HepG2 (cell line): Measurements from ENCODE around the gene CFL1. TPM values are rescaled to one million over a fixed set of nuclear protein-coding genes. Genes with fewer than 3 reads are reported as not detected.

Experiments
- CAMTA2 ChIP-seq: sonication (generic); formaldehyde crosslinking; IDR thresholded peaks from 2 replicates; pipeline ENCODE4 v1.4.0; 2020; ENCODE audit warnings: mild to moderate bottlenecking, missing genetic modification reagents, borderline replicate concordance
- ESRRA ChIP-seq: sonication (generic); formaldehyde crosslinking; IDR thresholded peaks from 2 replicates; pipeline ENCODE4 v1.5.1; 2020; ENCODE audit warnings: mild to moderate bottlenecking, low read depth, missing genetic modification reagents
- ETV5 ChIP-seq: IDR thresholded peaks from 2 replicates; pipeline ENCODE4 v1.6.1; 2018; ENCODE audit warnings: missing biosample characterization, missing genetic modification reagents, inconsistent platforms, borderline replicate concordance
- FOXA3 ChIP-seq: IDR thresholded peaks from 2 replicates; pipeline ENCODE4 v1.6.1; 2016; ENCODE audit warnings: missing genetic modification reagents, missing compliant biosample characterization
- GATAD1 ChIP-seq: IDR thresholded peaks from 2 replicates; pipeline ENCODE4 v1.6.1; 2016; ENCODE audit warnings: missing genetic modification reagents, missing compliant biosample characterization
- HDAC6 ChIP-seq: fragments of 200-600 bp; sonication (generic); IDR thresholded peaks from 2 replicates; pipeline ENCODE4 v1.7.0; 2017; ENCODE audit warnings: mild to moderate bottlenecking, antibody characterized with exemption, low read length, low read depth
- HNF4G ChIP-seq, 2 experiments: sonication (generic) in 1 of 2; formaldehyde crosslinking in 1 of 2; IDR thresholded peaks; 2 replicates each; pipeline versions ENCODE4 v1.4.0 to v1.6.1; 2011 to 2020; ENCODE audit warnings: borderline replicate concordance in 2 of 2, low read depth in 2 of 2, mild to moderate bottlenecking in 2 of 2, low read length in 1 of 2, missing genetic modification reagents in 1 of 2, moderate library complexity in 1 of 2
- KDM5B ChIP-seq: sonication (generic); formaldehyde crosslinking; IDR thresholded peaks from 2 replicates; pipeline ENCODE4 v1.4.0; 2020; ENCODE audit warnings: missing genetic modification reagents, mild to moderate bottlenecking, borderline replicate concordance
- KLF12 ChIP-seq: sonication (generic); formaldehyde crosslinking; IDR thresholded peaks from 2 replicates; pipeline ENCODE4 v1.4.0; 2020; ENCODE audit warnings: missing genetic modification reagents, borderline replicate concordance
- NCOA2 ChIP-seq: sonication (generic); formaldehyde crosslinking; IDR thresholded peaks from 2 replicates; pipeline ENCODE4 v1.8.0; 2022; ENCODE audit warnings: inconsistent platforms
- NCOA5 ChIP-seq: sonication (generic); formaldehyde crosslinking; IDR thresholded peaks from 2 replicates; pipeline ENCODE4 v1.4.0; 2020; ENCODE audit warnings: missing genetic modification reagents
- PLRG1 ChIP-seq: fragments of 450-650 bp; conservative IDR thresholded peaks from 2 replicates; pipeline ENCODE4 v1.6.1; 2016
- SIN3A ChIP-seq: IDR thresholded peaks from 2 replicates; pipeline ENCODE4 v1.6.1; 2011; ENCODE audit warnings: low read depth, mild to moderate bottlenecking, control low read depth, low read length, borderline replicate concordance
- SKI ChIP-seq: fragments of 450-650 bp; IDR thresholded peaks from one replicate; pipeline ENCODE4 v1.6.1; 2018; ENCODE audit warnings: mild to moderate bottlenecking; ENCODE audit not compliant: partially characterized antibody
- THAP11 ChIP-seq: IDR thresholded peaks from 2 replicates; pipeline ENCODE4 v1.6.1; 2016; ENCODE audit warnings: missing biosample characterization, missing genetic modification reagents
- ZBTB20 ChIP-seq: sonication (generic); formaldehyde crosslinking; IDR thresholded peaks from 2 replicates; pipeline ENCODE4 v1.8.1; 2023; ENCODE audit warnings: missing genetic modification reagents, low read depth, mild to moderate bottlenecking, borderline replicate concordance
- ZFP36 ChIP-seq: fragments of 150-350 bp; IDR thresholded peaks from 2 replicates; pipeline ENCODE4 v1.6.1; 2018; ENCODE audit warnings: borderline replicate concordance, low read length, low read depth; ENCODE audit not compliant: partially characterized antibody
- ZIK1 ChIP-seq: sonication (generic); formaldehyde crosslinking; IDR thresholded peaks from 2 replicates; pipeline ENCODE4 v1.5.0; 2020; ENCODE audit warnings: mild to moderate bottlenecking, low read depth, missing genetic modification reagents, borderline replicate concordance
- ZMYM4 ChIP-seq: sonication (generic); formaldehyde crosslinking; IDR thresholded peaks from 2 replicates; pipeline ENCODE4 v1.8.1; 2023; ENCODE audit warnings: mild to moderate bottlenecking, missing genetic modification reagents
- ZNF205 ChIP-seq: IDR thresholded peaks from 2 replicates; pipeline ENCODE4 v1.6.1; 2018; ENCODE audit warnings: missing biosample characterization, missing genetic modification reagents
- ZNF562 ChIP-seq: sonication (generic); formaldehyde crosslinking; IDR thresholded peaks from 2 replicates; pipeline ENCODE4 v1.8.0; 2022; ENCODE audit warnings: missing genetic modification reagents, borderline replicate concordance
- ZNF598 ChIP-seq: sonication (generic); formaldehyde crosslinking; IDR thresholded peaks from 2 replicates; pipeline ENCODE4 v1.5.1; 2020; ENCODE audit warnings: mild to moderate bottlenecking, missing genetic modification reagents, borderline replicate concordance
- polyA plus RNA-seq, 8 experiments: library from polyadenylated mRNA; depleted of rRNA in 3 of 8; stranded (reverse) in 7 of 8; unstranded in 1 of 8; fragments of >200 nt; fragmentation: Illumina TruSeq in 4 of 8; extraction: Trizol in 4 of 8; gene quantifications; 2 replicates each; pipeline versions ENCODE4 v1.2.1 to v1.2.3, GENCODE V29; 2011 to 2016; ENCODE audit warnings: low read depth in 4 of 8, missing spikeins in 1 of 8, mixed read lengths in 1 of 8; ENCODE audit not compliant: insufficient read depth in 1 of 8
- total RNA-seq, 5 experiments: library from RNA; depleted of rRNA; stranded (reverse); fragments of >200 nt; fragmentation: Illumina TruSeq; extraction: Trizol; gene quantifications; 2 replicates each; pipeline ENCODE4 v1.2.3, GENCODE V29; 2016; ENCODE audit warnings: low read depth in 1 of 5
- TF ChIP-seq, protein P1 (sequence below): sonication (generic); formaldehyde crosslinking; IDR thresholded peaks from 2 replicates; pipeline ENCODE4 v1.8.1; 2023; ENCODE audit warnings: missing genetic modification reagents, mild to moderate bottlenecking, borderline replicate concordance
- TF ChIP-seq, protein P2 (sequence below): sonication (generic); formaldehyde crosslinking; IDR thresholded peaks from 2 replicates; pipeline ENCODE4 v1.5.1; 2020; ENCODE audit warnings: mild to moderate bottlenecking, missing genetic modification reagents, moderate library complexity

The CFL1 gene
- total and polyA plus RNA-seq, 2 of the 13 experiments (the other 11 are each of a cell fraction or from before 2014, with no cell fraction given) = 379 to 383 TPM

DNA sequence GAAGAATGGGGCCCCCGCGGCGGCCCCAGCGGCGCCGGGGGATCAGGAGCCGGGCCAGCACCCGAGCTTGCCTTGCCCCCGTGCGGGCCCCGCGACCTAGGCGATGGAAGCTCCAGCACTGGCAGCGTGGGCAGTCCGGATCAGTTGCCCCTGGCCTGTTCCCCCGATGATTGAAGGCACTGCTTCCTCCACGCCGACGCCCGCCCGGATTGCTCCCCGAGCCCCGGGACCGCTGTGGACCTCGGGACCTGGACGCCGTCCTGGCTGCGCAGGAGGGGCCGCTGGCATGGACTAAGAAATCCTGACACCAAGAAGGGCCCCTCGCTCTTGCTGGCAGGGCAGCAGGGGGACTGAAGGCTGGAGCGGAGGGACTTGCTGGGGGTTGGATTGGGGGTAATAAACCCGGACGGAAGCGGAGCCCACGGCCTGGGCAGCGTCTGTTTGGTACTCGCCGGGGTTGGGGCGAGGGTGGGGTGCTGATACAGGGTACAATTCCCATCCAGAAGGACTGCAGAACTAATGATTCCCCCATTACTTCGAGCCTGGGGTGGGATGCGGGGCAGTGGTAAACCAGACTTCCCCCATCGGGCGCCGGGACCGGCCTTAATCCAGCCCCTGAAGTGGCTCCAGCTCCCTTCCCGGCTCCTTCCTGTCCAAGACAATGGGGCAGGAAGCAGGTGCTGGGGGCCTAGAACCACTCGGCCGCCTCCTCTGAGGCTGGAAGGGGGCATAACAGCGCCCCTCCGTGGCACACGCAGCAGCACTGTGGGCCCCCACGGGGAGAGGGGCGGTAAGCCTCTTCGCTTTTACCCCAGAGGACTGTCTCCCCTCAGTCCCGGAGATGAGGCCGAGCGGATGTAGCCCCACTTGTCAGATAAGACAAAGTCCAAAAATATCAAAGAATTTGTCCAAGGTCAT is 33.5 kb upstream of the CFL1 start (continued):
- TF ChIP-seq KLF12 (0 out of 2 replicates have a peak, but pooled peaks have one; percentile 55), ZIK1 (CRISPR knock-in tag) (0 out of 2 replicates have a peak, but pooled peaks have one; percentile 26), HNF4G (IDR thresholded peaks at IDR 0.05; ENCODE audit: borderline replicate concordance, low read depth, low read length) (peak; percentile 51; the same call in 1 of the 2 replicates), HNF4G (CRISPR knock-in tag; IDR thresholded peaks at IDR 0.05; ENCODE audit: borderline replicate concordance, low read depth) (no peak), ETV5 (CRISPR knock-in tag) (peak; percentile 89), SIN3A (peak; percentile 69), CAMTA2 (CRISPR knock-in tag) (no peak), ZFP36 (peak; percentile 20), ZNF205 (CRISPR knock-in tag) (peak; percentile 34), SKI (peak; percentile 36), THAP11 (CRISPR knock-in tag) (peak; percentile 70), ESRRA (peak; percentile 80), GATAD1 (CRISPR knock-in tag) (peak; percentile 60; the same call in 1 of the 2 replicates), HDAC6 (no peak), ZMYM4 (CRISPR knock-in tag) (0 out of 2 replicates have a peak, but pooled peaks have one; percentile 24), ZNF598 (no peak), KDM5B (CRISPR knock-in tag) (peak; percentile 56; the same call in 1 of the 2 replicates), ZNF562 (CRISPR knock-in tag) (no peak), ZBTB20 (CRISPR knock-in tag) (0 out of 2 replicates have a peak, but pooled peaks have one; percentile 24), NCOA5 (CRISPR knock-in tag) (0 out of 2 replicates have a peak, but pooled peaks have one; percentile 54), PLRG1 (no peak), FOXA3 (CRISPR knock-in tag) (peak; percentile 36), NCOA2 (CRISPR knock-in tag) (0 out of 2 replicates have a peak, but pooled peaks have one; percentile 40)
- TF ChIP-seq, protein P1, sequence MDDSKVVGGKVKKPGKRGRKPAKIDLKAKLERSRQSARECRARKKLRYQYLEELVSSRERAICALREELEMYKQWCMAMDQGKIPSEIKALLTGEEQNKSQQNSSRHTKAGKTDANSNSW (CRISPR knock-in tag) = peak; percentile 45; the same call in 1 of the 2 replicates
- TF ChIP-seq, protein P2, sequence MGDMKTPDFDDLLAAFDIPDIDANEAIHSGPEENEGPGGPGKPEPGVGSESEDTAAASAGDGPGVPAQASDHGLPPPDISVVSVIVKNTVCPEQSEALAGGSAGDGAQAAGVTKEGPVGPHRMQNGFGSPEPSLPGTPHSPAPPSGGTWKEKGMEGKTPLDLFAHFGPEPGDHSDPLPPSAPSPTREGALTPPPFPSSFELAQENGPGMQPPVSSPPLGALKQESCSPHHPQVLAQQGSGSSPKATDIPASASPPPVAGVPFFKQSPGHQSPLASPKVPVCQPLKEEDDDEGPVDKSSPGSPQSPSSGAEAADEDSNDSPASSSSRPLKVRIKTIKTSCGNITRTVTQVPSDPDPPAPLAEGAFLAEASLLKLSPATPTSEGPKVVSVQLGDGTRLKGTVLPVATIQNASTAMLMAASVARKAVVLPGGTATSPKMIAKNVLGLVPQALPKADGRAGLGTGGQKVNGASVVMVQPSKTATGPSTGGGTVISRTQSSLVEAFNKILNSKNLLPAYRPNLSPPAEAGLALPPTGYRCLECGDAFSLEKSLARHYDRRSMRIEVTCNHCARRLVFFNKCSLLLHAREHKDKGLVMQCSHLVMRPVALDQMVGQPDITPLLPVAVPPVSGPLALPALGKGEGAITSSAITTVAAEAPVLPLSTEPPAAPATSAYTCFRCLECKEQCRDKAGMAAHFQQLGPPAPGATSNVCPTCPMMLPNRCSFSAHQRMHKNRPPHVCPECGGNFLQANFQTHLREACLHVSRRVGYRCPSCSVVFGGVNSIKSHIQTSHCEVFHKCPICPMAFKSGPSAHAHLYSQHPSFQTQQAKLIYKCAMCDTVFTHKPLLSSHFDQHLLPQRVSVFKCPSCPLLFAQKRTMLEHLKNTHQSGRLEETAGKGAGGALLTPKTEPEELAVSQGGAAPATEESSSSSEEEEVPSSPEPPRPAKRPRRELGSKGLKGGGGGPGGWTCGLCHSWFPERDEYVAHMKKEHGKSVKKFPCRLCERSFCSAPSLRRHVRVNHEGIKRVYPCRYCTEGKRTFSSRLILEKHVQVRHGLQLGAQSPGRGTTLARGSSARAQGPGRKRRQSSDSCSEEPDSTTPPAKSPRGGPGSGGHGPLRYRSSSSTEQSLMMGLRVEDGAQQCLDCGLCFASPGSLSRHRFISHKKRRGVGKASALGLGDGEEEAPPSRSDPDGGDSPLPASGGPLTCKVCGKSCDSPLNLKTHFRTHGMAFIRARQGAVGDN = peak; percentile 78
